Neuronal stem cell (in vitro differentiated cells): ENCODE data around the gene EFL1.
"Not testable (repeated sequence)": the region's sequence is repeated elsewhere in the genome, so short reads cannot be mapped to it uniquely, and the experiment has no call there.

Experiments
- DNase-seq: peaks from one replicate; pipeline ENCODE4 v3.0.0-alpha.2; 2013; ENCODE audit warnings: low spot score
- H2AFZ ChIP-seq: one replicate; pipeline ENCODE4 v1.6.1; 2013; ENCODE audit warnings: mild to moderate bottlenecking, low read length, inconsistent platforms
- H2AK5ac ChIP-seq: 2 replicates; pipeline ENCODE4 v1.6.1; 2013; ENCODE audit warnings: low read depth, mild to moderate bottlenecking, inconsistent platforms, low read length, moderate library complexity, mixed read lengths
- H2BK120ac ChIP-seq: 2 replicates; pipeline ENCODE4 v1.6.1; 2013; ENCODE audit warnings: low read depth, mild to moderate bottlenecking, inconsistent platforms, low read length, moderate library complexity, mixed read lengths
- H2BK12ac ChIP-seq: one replicate; pipeline ENCODE4 v1.6.1; 2013; ENCODE audit warnings: low read length, inconsistent platforms
- H2BK15ac ChIP-seq: 2 replicates; pipeline ENCODE4 v1.6.1; 2013; ENCODE audit warnings: mild to moderate bottlenecking, low read length, inconsistent platforms, mixed read lengths
- H2BK5ac ChIP-seq: one replicate; pipeline ENCODE4 v1.6.1; 2013; ENCODE audit warnings: inconsistent platforms, mild to moderate bottlenecking, low read length, moderate library complexity
- H3K14ac ChIP-seq: one replicate; pipeline ENCODE4 v1.6.1; 2013; ENCODE audit warnings: low read length, inconsistent platforms
- H3K18ac ChIP-seq: 2 replicates; pipeline ENCODE4 v1.6.1; 2013; ENCODE audit warnings: low read length, inconsistent platforms
- H3K23ac ChIP-seq: 2 replicates; pipeline ENCODE4 v1.6.1; 2013; ENCODE audit warnings: low read depth, mild to moderate bottlenecking, mixed read lengths, low read length, inconsistent platforms; ENCODE audit not compliant: poor library complexity
- H3K27ac ChIP-seq: replicated peaks from 3 replicates; pipeline ENCODE4 v1.5.1; 2013; ENCODE audit warnings: low read length, inconsistent platforms
- H3K27me3 ChIP-seq, 3 experiments: 2 replicates each; pipeline ENCODE4 v1.6.1; 2013; ENCODE audit warnings: low read length in 3 of 3, mild to moderate bottlenecking in 2 of 3, inconsistent platforms in 1 of 3, low read depth in 1 of 3, mixed read lengths in 1 of 3, moderate library complexity in 1 of 3; ENCODE audit not compliant: control insufficient read depth in 3 of 3, insufficient read depth in 3 of 3
- H3K36me3 ChIP-seq, 2 donors: replicated peaks in 1 of 2; 2 replicates each; pipeline ENCODE4 v1.6.1; 2013; ENCODE audit warnings: low read length in 2 of 2; ENCODE audit not compliant: control insufficient read depth in 2 of 2, insufficient read depth in 2 of 2
- H3K4ac ChIP-seq: 2 replicates; pipeline ENCODE4 v1.6.1; 2013; ENCODE audit warnings: inconsistent platforms, mild to moderate bottlenecking, low read length, moderate library complexity
- H3K4me1 ChIP-seq, 2 donors: 1 replicate in 1 of 2; 2 replicates in 1 of 2; pipeline ENCODE4 v1.6.1; 2013; ENCODE audit warnings: low read length in 2 of 2, low read depth in 1 of 2; ENCODE audit not compliant: control insufficient read depth in 2 of 2, insufficient read depth in 1 of 2
- H3K4me2 ChIP-seq: one replicate; pipeline ENCODE4 v1.6.1; 2013; ENCODE audit warnings: mild to moderate bottlenecking, low read length, inconsistent platforms; ENCODE audit not compliant: insufficient read depth, poor library complexity, severe bottlenecking
- H3K4me3 ChIP-seq, 2 donors: 2 replicates each; pipeline ENCODE4 v1.5.1; 2013; ENCODE audit warnings: low read length in 2 of 2, mild to moderate bottlenecking in 2 of 2, inconsistent platforms in 1 of 2, moderate library complexity in 1 of 2
- H3K79me1 ChIP-seq: one replicate; pipeline ENCODE4 v1.6.1; 2013; ENCODE audit warnings: low read depth, mild to moderate bottlenecking, inconsistent platforms, low read length, moderate library complexity
- H3K9ac ChIP-seq: one replicate; pipeline ENCODE4 v1.6.1; 2013; ENCODE audit warnings: mild to moderate bottlenecking, low read depth, low read length, inconsistent platforms; ENCODE audit not compliant: poor library complexity
- H3K9me3 ChIP-seq, 2 donors: replicated peaks in 1 of 2; 2 replicates each; pipeline versions ENCODE3 to v1.6.1; 2013; ENCODE audit warnings: low read length in 2 of 2, mild to moderate bottlenecking in 2 of 2, inconsistent platforms in 1 of 2, low read depth in 1 of 2, mixed read lengths in 1 of 2, moderate library complexity in 1 of 2; ENCODE audit not compliant: control insufficient read depth in 2 of 2, insufficient read depth in 1 of 2
- H4K8ac ChIP-seq: one replicate; pipeline ENCODE4 v1.6.1; 2013; ENCODE audit warnings: low read depth, mild to moderate bottlenecking, inconsistent platforms, low read length, moderate library complexity
- H4K91ac ChIP-seq: one replicate; pipeline ENCODE4 v1.6.1; 2013; ENCODE audit warnings: low read length, low read depth, mild to moderate bottlenecking, inconsistent platforms; ENCODE audit not compliant: poor library complexity
- WGBS, 2 donors: extraction: QIAGEN DNeasy Blood & Tissue Kit; methylation state at CpG; one replicate each; pipeline ENCODE4 v1.1.7; 2013; ENCODE audit warnings: missing lambda C conversion rate in 2 of 2, mixed read lengths in 1 of 2; ENCODE audit not compliant: insufficient read length in 2 of 2, insufficient replicate concordance in 1 of 2; ENCODE audit errors: extremely low coverage in 2 of 2; 5-methylcytosine and 5-hydroxymethylcytosine counted together

Gene EFL1

DNA sequence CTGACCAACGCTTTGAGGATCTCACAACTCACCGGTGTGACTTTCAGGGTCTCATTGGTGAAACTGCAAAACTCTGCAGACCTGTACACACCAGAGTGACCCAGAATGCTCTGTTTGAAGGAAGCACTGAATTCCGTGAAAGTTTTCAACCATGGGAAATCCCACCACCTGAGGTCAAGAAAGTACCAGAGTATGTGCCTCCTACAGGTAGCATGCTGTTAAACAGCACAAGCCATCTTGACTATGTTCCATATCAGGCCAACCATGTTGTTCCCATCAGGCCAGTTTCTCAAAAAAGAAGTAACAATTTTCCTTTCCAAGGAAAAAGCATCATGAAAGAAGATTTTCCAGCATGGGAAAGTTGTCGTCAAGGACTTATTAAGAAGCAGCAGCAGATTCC is 19.9 kb upstream of the EFL1 start:
- not testable (repeated sequence) for H3K4me2 ChIP-seq, H4K8ac ChIP-seq, H2AK5ac ChIP-seq

DNA sequence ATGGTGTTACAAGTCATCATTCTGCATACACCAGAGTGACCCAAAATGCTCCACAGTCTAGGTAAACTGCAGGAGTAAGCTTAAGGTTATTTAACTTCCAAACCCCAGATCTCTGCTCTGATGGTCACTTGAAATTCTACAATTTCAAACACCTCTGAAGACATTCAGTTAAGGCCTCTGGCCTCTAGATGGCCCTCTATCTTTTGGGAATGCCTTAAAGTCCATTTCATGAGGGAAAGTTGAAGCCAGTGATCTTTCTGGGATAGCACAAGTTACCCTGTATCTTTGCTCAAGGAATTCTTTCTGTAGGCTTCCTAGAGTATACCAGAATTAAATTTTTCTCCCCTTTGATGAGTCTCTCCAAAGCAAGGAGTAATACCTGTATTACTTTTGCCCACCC is 18.7 kb upstream of the EFL1 start:
- not testable (repeated sequence) for H3K9ac ChIP-seq, H3K14ac ChIP-seq, H2AFZ ChIP-seq, H3K4me2 ChIP-seq, H3K27me3 ChIP-seq, H3K18ac ChIP-seq, H4K8ac ChIP-seq, H2BK120ac ChIP-seq, H3K9me3 ChIP-seq, H3K79me1 ChIP-seq, H2AK5ac ChIP-seq, H3K4ac ChIP-seq, H2BK12ac ChIP-seq, H2BK5ac ChIP-seq, H3K27ac ChIP-seq, H4K91ac ChIP-seq, H3K36me3 ChIP-seq, DNase-seq, H2BK15ac ChIP-seq, H3K4me3 ChIP-seq, H3K4me1 ChIP-seq, H3K23ac ChIP-seq

More for the DNA sequence above, 19.9 kb upstream of the EFL1 start:
- not testable (repeated sequence) for H3K9ac ChIP-seq, H3K4me1 ChIP-seq, H2BK5ac ChIP-seq, H3K9me3 ChIP-seq, H3K4ac ChIP-seq, H3K23ac ChIP-seq, H2BK15ac ChIP-seq, H2BK12ac ChIP-seq, H3K14ac ChIP-seq, H3K27me3 ChIP-seq, DNase-seq, H2BK120ac ChIP-seq, H4K91ac ChIP-seq, H2AFZ ChIP-seq, H3K27ac ChIP-seq, H3K4me3 ChIP-seq, H3K36me3 ChIP-seq, H3K79me1 ChIP-seq, H3K18ac ChIP-seq
- WGBS, 2 donors: no CpG with 5 or more reads among the region's 4 CpGs

DNA sequence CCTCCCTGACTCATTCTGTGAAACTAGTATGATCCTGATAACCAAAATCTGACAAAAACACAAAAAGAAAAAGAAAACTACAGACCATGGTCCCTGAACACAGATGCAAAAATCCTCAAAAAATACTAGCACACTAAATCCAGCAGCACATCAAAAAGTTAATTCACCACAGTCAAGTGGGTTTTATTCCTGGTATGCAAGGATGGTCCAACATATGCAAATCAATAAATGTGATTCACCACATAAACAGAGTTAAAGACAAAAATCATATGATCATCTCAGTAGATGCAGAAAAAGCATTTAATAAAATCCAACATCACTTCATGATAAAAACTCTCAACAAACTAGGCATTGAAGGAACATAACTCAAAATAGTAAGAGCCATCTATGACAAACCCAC is 12.9 kb upstream of the EFL1 start:
- Histone ChIP-seq H2BK120ac (no peak overlapping the region), H3K4ac (no peak overlapping the region), H3K18ac (no peak overlapping the region), H2AK5ac (no peak overlapping the region), H3K4me2 (no peak overlapping the region), H3K9me3 (peaks cover 0 to 6% of the 10 kb centered on the region in 2 donors), H3K4me1 (no peaks in the 10 kb centered on the region), H3K14ac (no peak overlapping the region), H2BK12ac (no peak overlapping the region), H3K27me3 (no peaks in the 10 kb centered on the region), H3K27ac (no peak overlapping the region), H4K8ac (no peak overlapping the region), H3K4me3 (no peak overlapping the region), H2BK15ac (no peak overlapping the region), H3K79me1 (no peaks in the 10 kb centered on the region), H3K36me3 (no peaks in the 10 kb centered on the region), H3K23ac (no peak overlapping the region), H2AFZ (no peak overlapping the region), H3K9ac (no peak overlapping the region), H2BK5ac (no peak overlapping the region), H4K91ac (no peak overlapping the region)
- DNase-seq: no peak

DNA sequence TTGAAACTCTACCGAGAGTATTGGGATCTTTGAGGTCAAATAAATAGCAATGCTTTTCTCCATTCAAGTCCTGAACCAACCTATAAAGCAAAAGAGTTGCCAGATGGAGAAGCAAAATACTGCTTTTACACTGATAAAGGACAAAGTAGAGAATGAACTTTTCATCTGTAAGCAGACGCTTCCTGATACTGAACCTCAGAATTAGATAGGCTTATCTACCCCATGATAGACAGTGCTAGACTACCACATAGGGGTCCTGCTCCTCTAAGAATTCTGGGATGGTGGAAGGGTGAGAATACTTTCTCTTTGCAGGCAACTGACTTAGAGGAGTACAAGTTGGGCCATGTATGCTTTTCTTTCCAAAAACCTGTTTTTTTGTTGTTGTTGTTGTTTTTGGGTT is 9.6 kb upstream of the EFL1 start:
- H3K4me2 ChIP-seq: no peak overlapping the region
- no peak overlapping the region for H3K14ac ChIP-seq

More for the DNA sequence above, 9.6 kb upstream of the EFL1 start:
- H3K27me3 ChIP-seq: no peaks in the 10 kb centered on the region
- no peak overlapping the region for H2AFZ ChIP-seq
- no peak for DNase-seq
- no peak overlapping the region for H3K27ac ChIP-seq
- no peaks in the 10 kb centered on the region for H3K79me1 ChIP-seq
- no peak overlapping the region for H2AK5ac ChIP-seq
- peaks cover 0 to 6% of the 10 kb centered on the region in 2 donors for H3K9me3 ChIP-seq
- H3K4me1 ChIP-seq: no peaks in the 10 kb centered on the region
- no peak overlapping the region for H3K4ac ChIP-seq
- no peak overlapping the region for H3K18ac ChIP-seq
- no peak overlapping the region for H2BK5ac ChIP-seq
- H4K91ac ChIP-seq: no peak overlapping the region
- no peak overlapping the region for H2BK12ac ChIP-seq
- no peak overlapping the region for H2BK120ac ChIP-seq
- WGBS, 2 donors: no CpG with 5 or more reads among the region's 2 CpGs
- no peak overlapping the region for H3K23ac ChIP-seq
- no peak overlapping the region for H3K9ac ChIP-seq
- no peak overlapping the region for H4K8ac ChIP-seq
- no peak overlapping the region for H3K4me3 ChIP-seq
- H2BK15ac ChIP-seq: no peak overlapping the region
- no peaks in the 10 kb centered on the region for H3K36me3 ChIP-seq
